ENCODE measurements around the gene SLC2A4. TPM values are rescaled to one million over a fixed set of nuclear protein-coding genes. Genes with fewer than 3 reads are reported as not detected.

The SLC2A4 gene
- total and polyA plus RNA-seq, 9 donors: 0.83 to 9.8 (median 3.4) TPM

- peak overlapping the region; percentile 94 for H3K27ac ChIP-seq
- intact Hi-C loops (cut with DNase I): loop anchor here in 1 of 4 donors (5.0 kb wide), 1 partner anchor 264 kb away; no protein-coding TSS in a partner anchor
- H3K27me3 ChIP-seq: no peaks in the 10 kb centered on the region
- DNase-seq: peak; percentile 51 to 82 (median 78)
- no peaks in the 10 kb centered on the region for H3K36me3 ChIP-seq
- TF ChIP-seq EP300 (IDR thresholded peaks at IDR 0.05) (no peak), CTCF (IDR thresholded peaks at IDR 0.05) (peak in 1 of 3 donors; percentile 8)
- H3K4me3 ChIP-seq: peak overlapping the region; percentile 91
- no peaks in the 10 kb centered on the region for H3K9me3 ChIP-seq
- WGBS, 3 donors: 0 to 1% (median 1%) methylated on average over 28 to 104 of the region's 104 CpGs
- H3K4me1 ChIP-seq (ENCODE audit: insufficient read depth): peaks cover 9% of the 10 kb centered on the region
Observed at GRCh38 chr17:7307686-7308624, 26.4 kb downstream of the SLC2A4 start.

- intact Hi-C loops (cut with DNase I): loop anchor here in 1 of 4 donors (5.0 kb wide), 1 partner anchor 263 kb away; no protein-coding TSS in a partner anchor
Observed at GRCh38 chr17:7308625-7309433, 27.3 kb downstream of the SLC2A4 start.

GRCh38 chr17:7309628-7310027, 28.1 kb downstream of the SLC2A4 start:
- peaks cover 13% of the 10 kb centered on the region for H3K4me1 ChIP-seq (ENCODE audit: insufficient read depth)
- no peak overlapping the region for H3K27ac ChIP-seq
- H3K9me3 ChIP-seq: no peaks in the 10 kb centered on the region
- no peak overlapping the region for H3K4me3 ChIP-seq
- no peaks in the 10 kb centered on the region for H3K36me3 ChIP-seq
- TF ChIP-seq EP300 (IDR thresholded peaks at IDR 0.05) (no peak), CTCF (IDR thresholded peaks at IDR 0.05) (no peak), POLR2A (IDR thresholded peaks at IDR 0.05) (no peak)
- intact Hi-C loops (cut with DNase I): loop anchor here in 1 of 4 donors (5.0 kb wide), 1 partner anchor 263 kb away; no protein-coding TSS in a partner anchor
- 85 to 92% (median 85%) methylated on average over 12 of the region's 12 CpGs for WGBS, 3 donors
- no peaks in the 10 kb centered on the region for H3K27me3 ChIP-seq
- no peak for DNase-seq

More at GRCh38 chr17:7308625-7309433, 27.3 kb downstream of the SLC2A4 start:
- TF ChIP-seq POLR2A (IDR thresholded peaks at IDR 0.05) (peak; percentile 43), EP300 (IDR thresholded peaks at IDR 0.05) (no peak)
- no peaks in the 10 kb centered on the region for H3K9me3 ChIP-seq
- peak overlapping the region; percentile 91 for H3K4me3 ChIP-seq
- WGBS, 3 donors: 1 to 2% (median 1%) methylated on average over 14 of the region's 14 CpGs
- DNase-seq: peak; percentile 59 to 79 (median 67)
- peak overlapping the region; percentile 94 for H3K27ac ChIP-seq
- H3K4me1 ChIP-seq (ENCODE audit: insufficient read depth): peaks cover 9% of the 10 kb centered on the region
- no peaks in the 10 kb centered on the region for H3K27me3 ChIP-seq
- H3K36me3 ChIP-seq: no peaks in the 10 kb centered on the region

GRCh38 chr17:7311110-7311705, 29.7 kb downstream of the SLC2A4 start:
- no peak overlapping the region for H3K27ac ChIP-seq
- H3K9me3 ChIP-seq: no peaks in the 10 kb centered on the region
- H3K4me3 ChIP-seq: no peak overlapping the region
- WGBS, 3 donors: 65 to 69% (median 68%) methylated on average over 7 of the region's 7 CpGs
- no peaks in the 10 kb centered on the region for H3K36me3 ChIP-seq
- no peak for TF ChIP-seq EP300 (IDR thresholded peaks at IDR 0.05)
- TF ChIP-seq POLR2A (IDR thresholded peaks at IDR 0.05): no peak
- intact Hi-C loops (cut with DNase I): no loop called here
- peaks cover 13% of the 10 kb centered on the region for H3K4me1 ChIP-seq (ENCODE audit: insufficient read depth)
- no peaks in the 10 kb centered on the region for H3K27me3 ChIP-seq
- no peak for DNase-seq
